ENCODE results near the gene MEF2A.

MEF2A gene

DNA sequence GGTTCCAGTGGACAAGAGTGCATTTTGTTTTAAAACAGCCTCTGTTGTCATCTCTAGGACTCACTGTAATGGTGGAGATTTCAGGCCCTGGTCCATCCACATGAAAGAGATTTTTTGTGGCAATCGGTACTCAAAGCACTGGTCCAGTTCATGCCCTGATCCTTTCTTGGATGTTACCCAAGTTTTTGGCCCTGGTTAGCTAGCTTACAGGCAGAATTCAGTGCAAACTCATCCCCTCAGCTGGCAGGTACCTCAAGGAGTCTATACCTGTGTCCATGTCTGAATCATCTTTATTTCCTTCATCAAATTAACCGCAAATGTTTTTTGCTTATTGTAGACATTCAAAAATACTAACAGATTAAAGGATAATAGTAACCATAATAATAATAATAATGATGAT, 13.7 kb upstream of the MEF2A start:
- TF ChIP-seq, protein P1, sequence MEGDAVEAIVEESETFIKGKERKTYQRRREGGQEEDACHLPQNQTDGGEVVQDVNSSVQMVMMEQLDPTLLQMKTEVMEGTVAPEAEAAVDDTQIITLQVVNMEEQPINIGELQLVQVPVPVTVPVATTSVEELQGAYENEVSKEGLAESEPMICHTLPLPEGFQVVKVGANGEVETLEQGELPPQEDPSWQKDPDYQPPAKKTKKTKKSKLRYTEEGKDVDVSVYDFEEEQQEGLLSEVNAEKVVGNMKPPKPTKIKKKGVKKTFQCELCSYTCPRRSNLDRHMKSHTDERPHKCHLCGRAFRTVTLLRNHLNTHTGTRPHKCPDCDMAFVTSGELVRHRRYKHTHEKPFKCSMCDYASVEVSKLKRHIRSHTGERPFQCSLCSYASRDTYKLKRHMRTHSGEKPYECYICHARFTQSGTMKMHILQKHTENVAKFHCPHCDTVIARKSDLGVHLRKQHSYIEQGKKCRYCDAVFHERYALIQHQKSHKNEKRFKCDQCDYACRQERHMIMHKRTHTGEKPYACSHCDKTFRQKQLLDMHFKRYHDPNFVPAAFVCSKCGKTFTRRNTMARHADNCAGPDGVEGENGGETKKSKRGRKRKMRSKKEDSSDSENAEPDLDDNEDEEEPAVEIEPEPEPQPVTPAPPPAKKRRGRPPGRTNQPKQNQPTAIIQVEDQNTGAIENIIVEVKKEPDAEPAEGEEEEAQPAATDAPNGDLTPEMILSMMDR (IDR thresholded peaks at IDR 0.05; ENCODE audit: low read depth, low read length): no peak
- H3K4me3 ChIP-seq (replicated peaks in 1 of 2; ENCODE audit: low read depth in 2 of 2, low read length in 2 of 2): no peak overlapping the region
- no peak for DNase-seq (ENCODE audit: low read depth in 2 of 2)

DNA sequence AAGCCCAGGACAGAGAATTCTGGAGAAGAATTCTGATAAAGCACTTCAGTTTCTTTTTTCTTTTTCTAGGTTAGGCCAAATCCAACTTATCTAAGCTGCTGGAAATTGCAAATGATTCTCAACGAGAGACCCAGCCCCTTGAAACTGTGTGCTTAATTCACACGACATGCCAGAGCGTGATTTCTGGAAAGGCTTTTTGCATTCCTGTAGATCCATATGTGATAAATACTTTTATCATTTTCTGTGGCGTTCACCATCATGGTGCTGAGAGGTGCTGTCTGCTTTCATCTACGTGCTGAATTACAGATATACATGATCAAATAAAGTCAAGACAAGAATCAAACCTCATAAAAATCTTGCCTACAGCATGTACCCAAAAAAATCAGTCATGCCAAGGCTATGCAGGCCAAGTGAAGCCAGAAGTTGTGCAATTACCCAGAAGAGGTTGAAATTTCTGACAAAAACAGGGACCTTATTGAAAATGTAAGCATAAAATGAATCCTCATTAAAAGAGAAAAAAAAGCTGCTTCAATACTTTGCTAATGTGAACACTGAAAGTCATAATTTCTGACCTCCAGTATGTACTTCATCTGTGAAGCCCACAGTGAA, 10.8 kb upstream of the MEF2A start:
- no peak overlapping the region for H3K4me3 ChIP-seq (replicated peaks in 1 of 2; ENCODE audit: low read depth in 2 of 2, low read length in 2 of 2)
- TF ChIP-seq, protein P1 (IDR thresholded peaks at IDR 0.05; ENCODE audit: low read depth, low read length): no peak
- DNase-seq (ENCODE audit: low read depth in 2 of 2): no peak

DNA sequence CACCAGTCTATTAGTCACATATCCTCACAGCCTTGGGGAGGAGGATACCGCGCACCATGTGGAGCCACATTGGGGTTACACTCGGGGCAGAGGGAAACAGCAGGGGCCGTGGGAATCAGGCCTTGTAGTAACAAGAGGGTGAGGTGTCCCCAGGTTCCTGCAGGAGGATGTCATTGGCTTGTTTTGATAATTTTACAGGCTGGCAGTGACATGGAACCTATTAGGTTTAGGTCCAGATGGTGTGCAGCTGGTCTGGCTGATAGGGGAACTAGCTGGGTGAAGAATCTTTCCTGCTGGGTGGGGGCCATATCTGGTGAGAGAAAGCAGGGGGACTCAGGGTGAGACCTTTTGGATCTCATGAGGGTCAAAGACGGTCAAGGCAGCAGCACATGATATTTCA, 9.8 kb upstream of the MEF2A start:
- H3K4me3 ChIP-seq (replicated peaks in 1 of 2; ENCODE audit: low read depth in 2 of 2, low read length in 2 of 2): no peak overlapping the region
- TF ChIP-seq, protein P1 (IDR thresholded peaks at IDR 0.05; ENCODE audit: low read depth, low read length): no peak
- DNase-seq (ENCODE audit: low read depth in 2 of 2): no peak

DNA sequence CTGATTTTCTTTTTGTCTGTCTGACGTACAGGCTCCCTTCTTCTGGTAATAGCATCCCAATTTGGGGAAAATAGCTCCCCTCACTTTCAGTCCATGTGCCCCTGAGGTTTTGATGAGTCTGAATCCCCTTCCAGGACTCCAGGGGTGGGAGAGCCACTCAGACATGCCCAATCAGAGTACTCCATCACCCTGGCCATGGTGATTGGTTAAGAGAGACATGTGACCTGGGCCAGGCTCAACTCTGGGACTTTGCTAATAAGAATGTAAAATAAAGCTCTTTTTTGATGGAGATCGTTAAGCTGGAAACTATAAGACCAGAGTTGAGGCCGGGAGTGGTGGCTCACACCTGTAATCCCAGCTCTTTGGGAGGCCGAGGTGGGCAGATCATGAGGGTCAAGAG, 9.2 kb upstream of the MEF2A start:
- DNase-seq (ENCODE audit: low read depth in 2 of 2): no peak
- H3K4me3 ChIP-seq (replicated peaks in 1 of 2; ENCODE audit: low read depth in 2 of 2, low read length in 2 of 2): no peak overlapping the region
- TF ChIP-seq, protein P1 (IDR thresholded peaks at IDR 0.05; ENCODE audit: low read depth, low read length): no peak

DNA sequence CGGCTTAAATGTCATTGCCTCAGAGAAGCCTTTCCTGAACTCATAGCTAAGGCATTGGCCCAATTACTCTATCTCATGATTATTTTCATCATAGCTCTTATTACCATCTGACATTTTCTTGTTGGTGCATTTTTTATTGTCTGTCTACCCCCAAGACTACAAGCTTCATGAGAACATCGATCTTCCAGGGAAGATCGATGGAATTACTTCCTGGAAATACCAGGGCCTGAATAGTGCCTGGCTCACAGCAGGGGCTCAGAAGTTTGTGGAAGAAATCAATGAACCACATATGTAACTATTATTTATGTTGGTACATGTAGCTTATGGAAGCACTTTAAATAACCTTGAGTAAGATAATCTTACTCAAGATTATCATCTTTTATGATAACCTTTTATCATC, 7.7 kb upstream of the MEF2A start:
- no peak overlapping the region for H3K4me3 ChIP-seq (replicated peaks in 1 of 2; ENCODE audit: low read depth in 2 of 2, low read length in 2 of 2)
- TF ChIP-seq, protein P1 (IDR thresholded peaks at IDR 0.05; ENCODE audit: low read depth, low read length): no peak
- no peak for DNase-seq (ENCODE audit: low read depth in 2 of 2)

DNA sequence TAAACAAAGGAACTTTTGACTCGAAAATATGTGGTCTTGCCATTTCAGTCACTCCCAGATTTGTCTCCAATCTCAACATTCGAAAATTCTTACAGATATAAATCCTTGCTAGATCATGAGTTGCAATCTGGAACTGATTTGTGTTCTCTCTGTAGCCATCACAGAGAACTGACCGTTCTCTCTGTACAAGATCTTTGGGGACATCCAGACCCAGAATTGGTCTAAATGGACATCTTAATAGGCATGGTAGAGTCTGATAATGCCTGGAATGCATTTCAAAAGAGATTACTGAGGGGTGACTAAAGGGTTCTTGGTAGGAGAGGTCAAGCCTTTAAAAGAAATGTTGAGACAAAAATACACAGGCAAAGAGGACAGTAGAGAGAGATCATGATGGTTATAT, 7.2 kb upstream of the MEF2A start:
- TF ChIP-seq, protein P1 (IDR thresholded peaks at IDR 0.05; ENCODE audit: low read depth, low read length): no peak
- DNase-seq (ENCODE audit: low read depth in 2 of 2): no peak
- H3K4me3 ChIP-seq (replicated peaks in 1 of 2; ENCODE audit: low read depth in 2 of 2, low read length in 2 of 2): no peak overlapping the region

All from cardiac fibroblast (primary cell).